Measurements from ENCODE around the gene UBN2.

DNA sequence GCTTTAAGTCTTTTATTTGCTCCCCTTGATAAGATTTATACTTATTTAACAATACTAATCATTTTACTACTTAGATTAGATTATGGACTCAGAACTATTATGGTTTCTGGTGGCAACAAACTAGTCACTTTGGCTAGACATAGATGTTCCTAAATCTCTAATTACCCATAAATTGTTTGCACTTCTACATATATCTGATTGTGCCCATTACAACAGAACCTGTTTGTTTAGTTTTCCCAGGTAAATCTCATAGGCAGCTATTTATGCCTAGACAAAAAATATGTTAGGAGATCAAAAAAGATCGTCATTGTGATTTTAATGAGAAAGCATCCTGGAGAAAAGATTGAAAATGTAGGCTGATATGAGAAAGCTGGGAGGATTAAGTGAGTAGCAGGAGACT, 14.4 kb downstream of the UBN2 start:
- no peak for TF ChIP-seq CTCF (IDR thresholded peaks at IDR 0.05 in 2 of 3, conservative IDR thresholded peaks at IDR 0.05 in 1 of 3; ENCODE audit: borderline replicate concordance in 1 of 3, insufficient read depth in 1 of 3, low read depth in 2 of 3, low read length in 2 of 3)
- TF ChIP-seq SRF (IDR thresholded peaks at IDR 0.05; ENCODE audit: low read depth), result no peak
- TF ChIP-seq ZNF274 (IDR thresholded peaks at IDR 0.05; ENCODE audit: low read depth, low read length), result no peak
- TF ChIP-seq, protein P1, sequence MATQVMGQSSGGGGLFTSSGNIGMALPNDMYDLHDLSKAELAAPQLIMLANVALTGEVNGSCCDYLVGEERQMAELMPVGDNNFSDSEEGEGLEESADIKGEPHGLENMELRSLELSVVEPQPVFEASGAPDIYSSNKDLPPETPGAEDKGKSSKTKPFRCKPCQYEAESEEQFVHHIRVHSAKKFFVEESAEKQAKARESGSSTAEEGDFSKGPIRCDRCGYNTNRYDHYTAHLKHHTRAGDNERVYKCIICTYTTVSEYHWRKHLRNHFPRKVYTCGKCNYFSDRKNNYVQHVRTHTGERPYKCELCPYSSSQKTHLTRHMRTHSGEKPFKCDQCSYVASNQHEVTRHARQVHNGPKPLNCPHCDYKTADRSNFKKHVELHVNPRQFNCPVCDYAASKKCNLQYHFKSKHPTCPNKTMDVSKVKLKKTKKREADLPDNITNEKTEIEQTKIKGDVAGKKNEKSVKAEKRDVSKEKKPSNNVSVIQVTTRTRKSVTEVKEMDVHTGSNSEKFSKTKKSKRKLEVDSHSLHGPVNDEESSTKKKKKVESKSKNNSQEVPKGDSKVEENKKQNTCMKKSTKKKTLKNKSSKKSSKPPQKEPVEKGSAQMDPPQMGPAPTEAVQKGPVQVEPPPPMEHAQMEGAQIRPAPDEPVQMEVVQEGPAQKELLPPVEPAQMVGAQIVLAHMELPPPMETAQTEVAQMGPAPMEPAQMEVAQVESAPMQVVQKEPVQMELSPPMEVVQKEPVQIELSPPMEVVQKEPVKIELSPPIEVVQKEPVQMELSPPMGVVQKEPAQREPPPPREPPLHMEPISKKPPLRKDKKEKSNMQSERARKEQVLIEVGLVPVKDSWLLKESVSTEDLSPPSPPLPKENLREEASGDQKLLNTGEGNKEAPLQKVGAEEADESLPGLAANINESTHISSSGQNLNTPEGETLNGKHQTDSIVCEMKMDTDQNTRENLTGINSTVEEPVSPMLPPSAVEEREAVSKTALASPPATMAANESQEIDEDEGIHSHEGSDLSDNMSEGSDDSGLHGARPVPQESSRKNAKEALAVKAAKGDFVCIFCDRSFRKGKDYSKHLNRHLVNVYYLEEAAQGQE (IDR thresholded peaks at IDR 0.05; ENCODE audit: low read depth), result no peak
